HFFc6 (cell line): ENCODE results near the gene SLC7A14. TPM values are rescaled to one million over a fixed set of nuclear protein-coding genes. Genes with fewer than 3 reads are reported as not detected.

Source experiments
- DNase-seq: peaks from one replicate; pipeline ENCODE4 v3.0.0-alpha.2; 2018
- H3K27ac Mint-ChIP-seq: 2 replicates; pipeline ENCODE4 v1.8.0; 2020; ENCODE audit warnings: mild to moderate bottlenecking, mixed read lengths
- H3K27me3 Mint-ChIP-seq: 2 replicates; pipeline ENCODE4 v1.8.0; 2021; ENCODE audit warnings: mild to moderate bottlenecking, moderate library complexity, mixed read lengths; ENCODE audit not compliant: insufficient read depth
- H3K36me3 Mint-ChIP-seq: 2 replicates; pipeline ENCODE4 v1.8.0; 2021; ENCODE audit warnings: low read depth, mixed read lengths
- H3K4me1 Mint-ChIP-seq: 2 replicates; pipeline ENCODE4 v1.8.0; 2020; ENCODE audit warnings: low read depth, mixed read lengths
- H3K4me3 Mint-ChIP-seq: 2 replicates; pipeline ENCODE4 v1.8.0; 2020; ENCODE audit warnings: mild to moderate bottlenecking, moderate library complexity, mixed read lengths
- H3K9me3 Mint-ChIP-seq: 2 replicates; pipeline ENCODE4 v1.8.0; 2020; ENCODE audit warnings: mild to moderate bottlenecking, mixed read lengths
- CTCF ChIP-seq: fragments of 200-600 bp; sonication (generic); IDR thresholded peaks from 2 replicates; pipeline ENCODE4 v1.5.0; 2021; ENCODE audit warnings: antibody characterized with exemption, mild to moderate bottlenecking
- total RNA-seq, 6 experiments: library from RNA; stranded (reverse); fragmentation: NEBNext Ultra II Directional; extraction: Animal tissue kit (Norgen Biotek cat#: 25700); gene quantifications; 2 replicates in 1 of 6; 3 replicates in 5 of 6; pipeline ENCODE4 v1.2.3, GENCODE V29; 2021

Gene SLC7A14
- total RNA-seq, 6 experiments from 2014 or later, result 0.14 to 0.53 (median 0.39) TPM

DNA sequence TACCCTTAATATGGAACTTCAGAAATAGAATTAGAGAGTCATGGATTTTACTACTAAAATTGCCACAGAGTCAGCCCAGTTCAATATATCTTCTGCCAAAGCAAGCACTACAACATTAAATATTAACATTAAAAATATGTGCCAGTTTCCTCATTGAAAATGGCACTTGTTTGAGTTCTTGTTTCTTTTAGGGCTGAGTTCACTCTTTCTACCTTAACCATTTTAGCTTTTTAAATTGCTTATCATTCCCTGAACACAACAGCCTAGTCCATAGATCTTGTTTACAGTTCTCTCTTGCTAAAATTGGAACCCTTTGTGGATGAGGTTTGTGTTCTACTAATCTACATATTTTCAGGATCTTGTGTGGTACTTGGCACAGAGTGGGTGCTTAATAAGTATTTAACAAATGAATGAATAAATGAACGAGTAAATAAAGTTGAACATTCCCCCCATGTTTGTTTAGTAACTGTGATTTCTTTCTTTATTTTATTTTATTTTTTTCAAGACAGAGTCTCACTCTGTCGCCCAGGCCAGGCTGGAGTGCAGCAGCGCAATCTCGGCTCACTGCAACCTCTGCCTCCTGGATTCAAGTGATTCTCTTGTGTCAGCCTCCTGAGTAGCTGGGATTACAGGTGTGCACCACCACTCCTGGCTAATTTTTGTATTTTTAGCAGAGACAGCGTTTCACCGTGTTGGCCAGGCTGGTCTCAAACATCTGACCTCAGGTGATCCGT, 46.0 kb upstream of the SLC7A14 start:
- peaks cover 2% of the 10 kb centered on the region; the same call in 1 of the 2 replicates for H3K27me3 Mint-ChIP-seq
- TF ChIP-seq CTCF, result no peak

DNA sequence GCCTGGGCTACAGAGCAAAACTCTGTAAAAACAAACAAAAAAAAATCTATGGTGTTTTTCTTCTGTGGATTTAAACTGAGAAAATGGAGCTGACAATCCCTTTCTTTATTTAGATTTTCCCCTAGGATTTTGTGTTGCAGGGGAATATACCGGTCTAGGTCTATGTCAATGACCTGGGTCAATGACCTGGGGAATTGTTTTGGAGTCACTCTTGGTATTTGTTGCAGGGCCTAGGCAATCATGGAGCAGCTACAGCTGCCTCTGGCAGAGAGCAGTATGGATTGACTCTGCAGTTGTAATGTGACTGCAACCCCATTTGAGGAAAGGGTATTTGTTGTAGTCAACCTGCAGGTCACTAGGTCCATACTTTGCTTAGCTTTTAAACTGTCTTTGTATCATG, 37.6 kb upstream of the SLC7A14 start:
- Mint-ChIP-seq H3K4me1 (peaks cover 16% of the 10 kb centered on the region), H3K9me3 (peaks cover 2% of the 10 kb centered on the region), H3K36me3 (peaks cover 17% of the 10 kb centered on the region), H3K4me3 (no peak overlapping the region), H3K27ac (no peak overlapping the region), H3K27me3 (peaks cover 4% of the 10 kb centered on the region)
- no peak for DNase-seq
- TF ChIP-seq CTCF, result no peak

More for the DNA sequence above, 46.0 kb upstream of the SLC7A14 start:
- Mint-ChIP-seq H3K4me3 (no peak overlapping the region), H3K9me3 (no peaks in the 10 kb centered on the region), H3K36me3 (no peaks in the 10 kb centered on the region), H3K27ac (no peak overlapping the region), H3K4me1 (peaks cover 18% of the 10 kb centered on the region)
- no peak for DNase-seq

DNA sequence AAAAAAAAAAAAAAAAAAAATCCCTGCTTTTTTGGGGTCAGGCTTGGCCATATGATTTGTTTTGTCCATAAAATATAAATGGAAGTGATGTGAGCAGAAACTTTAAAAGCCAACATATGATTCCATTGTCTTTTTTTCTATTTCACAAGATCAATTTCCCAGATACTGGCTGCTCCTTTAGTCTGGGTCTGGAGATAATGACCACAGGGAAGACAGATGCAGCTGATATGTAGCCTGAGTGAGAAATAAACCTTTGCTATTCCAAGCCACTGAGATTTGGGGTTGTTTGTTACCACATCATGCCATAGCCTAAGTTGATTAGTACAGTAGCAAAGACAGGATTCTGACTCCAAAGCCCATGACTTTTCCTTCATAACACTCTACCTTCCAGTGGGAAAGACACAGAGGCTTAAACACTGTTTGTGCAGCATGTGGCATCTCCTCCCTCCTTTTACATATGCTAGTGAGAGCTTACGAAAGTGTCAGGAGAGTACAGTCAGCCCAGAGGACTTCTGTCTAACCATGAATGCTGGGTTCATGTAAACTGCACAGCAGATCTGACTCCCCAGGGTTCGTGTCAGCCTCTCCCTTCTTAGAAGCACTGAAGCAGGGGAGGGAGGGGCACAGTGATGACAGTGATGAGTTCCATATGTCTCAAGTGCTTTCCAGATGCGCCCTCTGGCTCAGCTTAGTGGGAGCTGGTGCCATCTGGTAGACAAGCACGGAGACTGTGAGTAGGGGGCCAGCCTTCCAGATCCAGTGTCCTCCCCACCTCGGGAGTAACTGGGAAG, 36.7 kb upstream of the SLC7A14 start:
- no peak for TF ChIP-seq CTCF
- Mint-ChIP-seq H3K4me3 (peak overlapping the region; percentile 48; the same call in 1 of the 2 replicates), H3K27me3 (peaks cover 4% of the 10 kb centered on the region), H3K36me3 (peaks cover 19% of the 10 kb centered on the region), H3K4me1 (peaks cover 16% of the 10 kb centered on the region), H3K9me3 (peaks cover 4% of the 10 kb centered on the region), H3K27ac (peak overlapping the region; percentile 42)
- peak; percentile 80 for DNase-seq

DNA sequence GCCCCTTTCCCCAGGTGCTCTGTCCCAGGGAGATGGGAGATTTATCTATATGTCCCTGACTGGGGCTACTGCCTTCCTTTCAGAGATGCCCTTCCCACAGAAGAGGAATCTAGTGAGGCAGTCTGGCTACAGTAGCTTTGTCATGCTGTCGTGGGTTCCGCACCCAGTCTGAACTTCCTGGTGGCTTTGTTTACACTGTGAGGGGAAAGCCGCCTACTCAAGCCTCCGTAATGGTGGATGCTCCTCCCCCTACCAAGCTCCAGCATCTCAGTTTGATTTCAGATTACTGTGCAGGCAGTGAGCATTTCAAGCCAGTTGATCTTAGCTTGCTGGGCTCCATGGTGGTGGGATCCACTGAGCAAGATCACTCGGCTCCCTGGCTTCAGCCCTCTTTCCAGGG, 35.4 kb upstream of the SLC7A14 start:
- H3K36me3 Mint-ChIP-seq, result peaks cover 19% of the 10 kb centered on the region
- H3K4me1 Mint-ChIP-seq, result peaks cover 16% of the 10 kb centered on the region
- no peak for TF ChIP-seq CTCF
- H3K27ac Mint-ChIP-seq, result no peak overlapping the region
- no peak overlapping the region for H3K4me3 Mint-ChIP-seq
- H3K9me3 Mint-ChIP-seq, result peaks cover 10% of the 10 kb centered on the region
- peaks cover 3% of the 10 kb centered on the region for H3K27me3 Mint-ChIP-seq
- no peak for DNase-seq

GRCh38 chr3:170614214-170614966, 28.5 kb upstream of the SLC7A14 start:
- peak; percentile 89 for DNase-seq
- peaks cover 11% of the 10 kb centered on the region for H3K36me3 Mint-ChIP-seq
- H3K27me3 Mint-ChIP-seq, result no peaks in the 10 kb centered on the region
- peaks cover 10% of the 10 kb centered on the region for H3K9me3 Mint-ChIP-seq
- TF ChIP-seq CTCF, result no peak
- peak overlapping the region; percentile 51 for H3K27ac Mint-ChIP-seq
- H3K4me1 Mint-ChIP-seq, result peaks cover 18% of the 10 kb centered on the region
- no peak overlapping the region for H3K4me3 Mint-ChIP-seq
